ENCODE measurements around the gene RXRG.
A peak's percentile ranks its signal among the peaks of the same experiment; 100 is the strongest.

The RXRG gene

GRCh38 chr1:165376811-165377311 is 68.1 kb downstream of the RXRG start:
- TF ChIP-seq, protein P1, sequence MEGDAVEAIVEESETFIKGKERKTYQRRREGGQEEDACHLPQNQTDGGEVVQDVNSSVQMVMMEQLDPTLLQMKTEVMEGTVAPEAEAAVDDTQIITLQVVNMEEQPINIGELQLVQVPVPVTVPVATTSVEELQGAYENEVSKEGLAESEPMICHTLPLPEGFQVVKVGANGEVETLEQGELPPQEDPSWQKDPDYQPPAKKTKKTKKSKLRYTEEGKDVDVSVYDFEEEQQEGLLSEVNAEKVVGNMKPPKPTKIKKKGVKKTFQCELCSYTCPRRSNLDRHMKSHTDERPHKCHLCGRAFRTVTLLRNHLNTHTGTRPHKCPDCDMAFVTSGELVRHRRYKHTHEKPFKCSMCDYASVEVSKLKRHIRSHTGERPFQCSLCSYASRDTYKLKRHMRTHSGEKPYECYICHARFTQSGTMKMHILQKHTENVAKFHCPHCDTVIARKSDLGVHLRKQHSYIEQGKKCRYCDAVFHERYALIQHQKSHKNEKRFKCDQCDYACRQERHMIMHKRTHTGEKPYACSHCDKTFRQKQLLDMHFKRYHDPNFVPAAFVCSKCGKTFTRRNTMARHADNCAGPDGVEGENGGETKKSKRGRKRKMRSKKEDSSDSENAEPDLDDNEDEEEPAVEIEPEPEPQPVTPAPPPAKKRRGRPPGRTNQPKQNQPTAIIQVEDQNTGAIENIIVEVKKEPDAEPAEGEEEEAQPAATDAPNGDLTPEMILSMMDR (IDR thresholded peaks at IDR 0.05; ENCODE audit: low read depth, low read length, missing control alignments): no peak
- no peak for DNase-seq (ENCODE audit: low read depth)
- no peak overlapping the region for H3K4me3 ChIP-seq (ENCODE audit: low read depth, low read length)

DNA sequence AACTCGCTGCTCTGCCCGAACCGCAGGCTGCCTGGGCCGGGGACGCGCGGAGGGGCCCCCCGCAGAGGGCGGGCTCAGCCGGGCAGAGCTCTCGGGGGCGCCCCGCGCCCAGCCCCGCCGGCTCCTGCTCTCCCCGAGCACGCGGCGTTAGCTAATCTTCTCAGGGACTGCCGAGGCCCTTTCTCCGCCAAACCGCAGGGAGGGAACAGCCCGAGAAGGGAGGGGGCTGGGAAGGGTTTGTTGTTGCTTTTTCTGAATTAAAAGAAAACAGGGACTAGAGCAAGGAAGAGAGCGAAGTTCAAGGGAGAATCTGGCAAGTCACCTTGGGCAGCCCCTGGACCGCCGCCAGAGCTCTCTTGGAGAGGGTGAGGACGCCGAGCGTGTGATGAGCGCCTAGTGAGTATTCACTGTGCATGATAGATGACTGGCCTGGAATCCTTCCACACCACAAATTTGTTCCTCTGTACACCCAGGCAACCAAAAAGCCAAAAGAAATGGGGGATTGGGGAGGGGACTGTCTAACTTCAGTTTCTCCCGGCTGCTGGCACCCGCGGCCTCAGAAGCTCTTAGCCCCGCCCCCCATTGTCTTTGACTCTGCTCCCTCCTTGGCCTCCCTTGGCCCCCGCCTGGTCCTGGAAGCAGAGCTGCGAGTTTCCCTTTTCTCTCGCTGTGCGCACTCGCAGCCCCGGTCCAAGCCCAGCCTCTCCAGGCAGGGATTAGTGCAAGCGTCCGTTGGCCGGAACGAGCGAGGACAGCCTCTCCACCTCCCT is 68.7 kb downstream of the RXRG start:
- DNase-seq (ENCODE audit: low read depth): no peak
- no peak overlapping the region for H3K4me3 ChIP-seq (ENCODE audit: low read depth, low read length)

GRCh38 chr1:165375623-165376022 is 69.3 kb downstream of the RXRG start:
- TF ChIP-seq, protein P1 (IDR thresholded peaks at IDR 0.05; ENCODE audit: low read depth, low read length, missing control alignments): no peak
- H3K4me3 ChIP-seq (ENCODE audit: low read depth, low read length): no peak overlapping the region
- no peak for DNase-seq (ENCODE audit: low read depth)

More for the DNA sequence above, 68.7 kb downstream of the RXRG start:
- TF ChIP-seq, protein P1 (IDR thresholded peaks at IDR 0.05; ENCODE audit: low read depth, low read length, missing control alignments): no peak

- TF ChIP-seq, protein P1 (IDR thresholded peaks at IDR 0.05; ENCODE audit: low read depth, low read length, missing control alignments): no peak
- no peak for DNase-seq (ENCODE audit: low read depth)
- H3K4me3 ChIP-seq (ENCODE audit: low read depth, low read length): no peak overlapping the region
These were observed 73.2 kb downstream of the RXRG start for GRCh38 chr1:165371588-165372225.

GRCh38 chr1:165369255-165369848 is 75.6 kb downstream of the RXRG start:
- TF ChIP-seq, protein P1 (IDR thresholded peaks at IDR 0.05; ENCODE audit: low read depth, low read length, missing control alignments): peak; percentile 95
- DNase-seq (ENCODE audit: low read depth): no peak

DNA sequence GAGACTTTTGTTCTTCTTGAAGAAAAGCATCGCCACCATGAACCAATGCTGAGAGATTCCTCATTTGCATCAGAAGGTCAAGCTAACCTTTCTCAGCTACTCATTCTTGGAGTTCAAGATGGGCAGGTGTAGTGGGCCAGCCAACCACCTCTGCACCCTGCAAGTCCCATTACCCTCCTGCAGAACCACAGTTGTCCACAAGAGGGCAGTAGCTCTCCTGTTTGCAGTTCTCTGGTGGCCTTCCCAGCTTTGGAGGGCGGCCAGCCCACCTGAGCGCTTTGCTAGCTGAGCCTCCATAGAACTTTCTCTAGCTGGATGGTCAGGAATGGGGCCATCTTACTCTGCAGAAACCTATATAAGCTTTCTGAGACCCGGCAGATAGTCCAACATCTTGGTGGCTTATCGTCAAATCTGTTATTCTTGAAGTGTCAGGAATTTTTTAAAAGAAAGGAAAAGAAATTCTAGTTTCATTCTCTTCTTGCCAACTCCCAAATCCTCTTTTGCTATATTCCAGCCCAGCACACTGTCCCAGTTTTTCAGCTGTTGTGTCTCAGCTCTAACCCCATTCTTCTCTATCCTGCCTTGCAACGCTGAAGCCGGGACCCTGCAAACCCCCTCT is 77.4 kb downstream of the RXRG start:
- TF ChIP-seq, protein P1 (IDR thresholded peaks at IDR 0.05; ENCODE audit: low read depth, low read length, missing control alignments): peak; percentile 98
- peak; percentile 33 for DNase-seq (ENCODE audit: low read depth)
- no peak overlapping the region for H3K4me3 ChIP-seq (ENCODE audit: low read depth, low read length)

More at GRCh38 chr1:165369255-165369848, 75.6 kb downstream of the RXRG start:
- H3K4me3 ChIP-seq (ENCODE audit: low read depth, low read length): no peak overlapping the region

All from GM12864 (cell line).